SK-MEL-5 (cell line): ENCODE data around the gene TENT4B. TPM values are rescaled to one million over a fixed set of nuclear protein-coding genes. Genes with fewer than 3 reads are reported as not detected.

Experiments
- DNase-seq: peaks from one replicate; pipeline ENCODE4 v3.0.0-alpha.2; 2016; ENCODE audit warnings: low read depth, low spot score
- in situ Hi-C: cut with HindIII; loops from 2 replicates; pipeline ENCODE4 v1.10.0; 2016; ENCODE audit warnings: low sequenced_read_pairs, high pct_unique_total_duplicates, low pct_unique_long_range_greater_than_20kb
- total RNA-seq: library from RNA; depleted of rRNA; stranded (reverse); fragments of >200 nt; shearing (Covaris generic); gene quantifications from 2 replicates; pipeline ENCODE4 v1.2.3, GENCODE V29; 2014

TENT4B gene
- total RNA-seq, 1 experiment from 2014 or later, result 6.0 TPM

DNA sequence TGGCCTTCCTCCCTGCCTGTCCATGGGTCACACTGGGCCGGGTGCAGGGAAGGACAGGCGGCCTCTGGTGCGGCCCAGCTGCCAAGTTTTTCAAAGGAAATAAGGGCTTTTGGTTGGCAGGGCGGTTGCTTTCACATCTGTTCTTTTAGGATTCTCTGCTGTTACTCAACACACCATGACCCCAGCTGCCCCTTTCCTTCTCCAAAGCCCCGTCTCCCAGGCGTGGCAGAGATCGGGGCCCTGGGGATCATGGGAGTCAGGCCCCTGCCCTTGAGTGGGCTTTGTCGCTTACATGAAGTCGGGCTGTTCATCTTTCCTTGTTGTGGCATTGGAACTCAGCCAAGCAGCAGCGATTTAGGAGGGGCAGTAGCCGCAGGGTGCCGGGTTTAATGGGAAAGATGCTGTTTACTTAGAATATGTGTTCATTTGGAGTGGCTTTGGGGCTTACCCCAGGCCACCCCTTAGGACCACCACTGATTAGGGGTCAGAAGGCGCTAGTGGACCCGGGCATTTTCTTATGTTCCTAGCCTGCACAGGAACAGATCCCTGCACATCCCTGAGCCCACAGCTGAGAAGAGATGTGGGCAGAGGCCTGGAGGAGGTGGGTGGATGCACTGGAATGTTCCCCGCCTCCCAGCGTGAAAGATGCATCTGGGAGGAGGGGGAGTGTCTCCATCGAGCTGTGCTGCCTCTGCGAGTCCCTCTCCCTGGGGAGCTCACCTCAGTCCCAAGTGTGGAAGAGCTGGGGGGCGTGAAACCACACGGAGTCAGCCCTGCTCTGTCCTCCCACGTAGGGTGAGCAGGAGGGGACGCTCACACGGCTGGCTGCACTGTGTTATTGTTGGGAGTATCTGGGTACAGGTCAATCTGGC is 106.5 kb downstream of the TENT4B start:
- in situ Hi-C loops, result no loop called here
- no peak for DNase-seq

DNA sequence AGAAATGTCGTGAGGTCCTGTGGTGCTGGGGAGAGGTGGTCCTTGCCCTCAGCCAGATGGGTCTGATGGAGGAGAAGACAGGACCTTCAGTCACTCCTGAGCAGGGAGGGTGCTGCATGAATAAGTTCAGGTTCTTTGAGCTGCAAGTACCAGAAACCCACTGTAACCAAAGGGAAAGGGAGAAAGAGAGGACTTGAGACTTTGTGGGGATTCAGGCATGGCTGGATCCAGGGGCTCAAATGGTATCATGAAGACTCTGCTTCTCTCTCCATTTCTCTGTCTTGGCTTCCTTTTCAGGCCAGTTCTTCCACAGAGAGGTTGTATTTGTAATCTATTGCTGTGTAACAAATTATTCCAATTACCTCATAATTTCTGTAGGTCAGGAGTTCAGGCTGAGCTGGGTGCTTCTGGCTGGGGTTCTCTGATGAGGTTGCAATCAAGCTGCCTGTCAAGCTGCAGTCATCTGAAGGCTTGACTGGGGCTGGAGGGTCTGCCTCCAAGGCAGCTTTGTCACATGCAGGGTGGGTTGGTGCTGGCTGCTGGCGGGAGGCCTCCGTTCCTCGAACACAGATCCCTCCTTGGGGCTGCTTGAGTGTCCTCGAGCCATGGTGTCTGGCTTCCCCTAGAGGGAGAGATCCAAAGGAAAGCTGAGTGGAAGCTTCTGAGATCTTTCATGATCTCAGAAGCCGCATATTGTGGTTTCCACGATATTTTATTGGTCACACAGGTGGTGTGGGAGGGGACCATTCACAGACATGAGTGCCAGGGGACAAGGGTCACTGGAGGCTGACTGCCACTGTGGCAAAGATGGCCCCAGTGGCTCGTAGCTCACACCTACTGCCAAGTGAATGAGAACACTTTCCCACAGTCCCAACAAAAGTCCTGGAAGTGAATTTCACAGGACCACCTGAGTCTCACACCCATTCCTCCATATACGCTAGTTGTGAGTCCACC is 107.4 kb downstream of the TENT4B start:
- DNase-seq, result no peak
- in situ Hi-C loops, result no loop called here

DNA sequence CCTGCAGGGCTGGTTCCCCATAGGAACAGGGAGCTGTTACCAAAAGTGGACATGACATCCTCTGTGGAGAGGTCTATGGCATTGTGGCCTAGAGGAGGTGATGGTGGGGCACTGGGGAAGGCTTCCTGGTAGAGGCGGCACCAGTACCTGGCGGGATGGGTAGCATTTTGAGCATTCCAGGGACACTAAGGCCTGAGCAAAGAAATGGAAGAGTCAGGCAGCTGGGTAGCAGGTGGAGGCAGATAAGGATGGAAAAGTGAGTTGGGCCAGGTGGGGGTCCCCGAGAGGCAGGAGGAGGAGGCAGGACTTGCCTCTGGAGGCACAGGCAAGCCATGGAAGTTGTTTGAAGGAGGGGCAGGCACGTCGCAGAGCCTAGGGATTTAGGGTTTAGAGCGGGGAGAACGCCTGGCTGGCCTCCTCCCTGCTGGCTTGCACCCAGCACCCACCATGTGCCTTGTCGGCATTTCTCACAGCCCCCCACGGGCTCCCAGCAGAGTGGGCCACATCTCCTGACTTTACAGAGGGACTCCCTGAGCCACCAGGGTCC is 108.1 kb downstream of the TENT4B start:
- in situ Hi-C loops, result no loop called here
- no peak for DNase-seq

DNA sequence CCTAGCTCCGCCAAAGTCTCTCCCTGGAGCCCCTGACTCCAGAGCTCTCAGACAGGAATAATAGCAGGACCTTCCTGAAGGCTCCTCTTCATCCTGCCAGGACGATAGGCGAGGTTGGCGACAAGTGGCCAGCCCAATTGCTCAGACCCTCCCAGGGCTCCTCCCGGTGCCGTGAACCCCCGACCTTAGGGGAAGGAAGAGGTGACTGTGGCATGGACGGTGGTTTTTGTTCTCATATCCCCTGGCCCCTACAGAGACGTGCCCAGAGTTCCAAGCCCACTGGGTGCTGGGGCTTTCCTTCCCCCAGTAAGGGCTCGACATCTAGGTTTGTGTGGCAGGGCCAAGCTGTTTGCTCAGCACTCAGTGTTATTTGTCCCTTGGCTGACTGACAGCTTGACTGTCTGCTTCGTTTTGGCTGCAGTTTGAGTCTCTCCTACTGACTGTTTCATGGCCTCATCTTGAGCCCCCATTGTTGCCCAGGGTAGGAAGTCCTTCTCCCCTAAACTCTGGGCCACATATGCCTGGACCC is 108.7 kb downstream of the TENT4B start:
- no peak for DNase-seq
- in situ Hi-C loops, result no loop called here

DNA sequence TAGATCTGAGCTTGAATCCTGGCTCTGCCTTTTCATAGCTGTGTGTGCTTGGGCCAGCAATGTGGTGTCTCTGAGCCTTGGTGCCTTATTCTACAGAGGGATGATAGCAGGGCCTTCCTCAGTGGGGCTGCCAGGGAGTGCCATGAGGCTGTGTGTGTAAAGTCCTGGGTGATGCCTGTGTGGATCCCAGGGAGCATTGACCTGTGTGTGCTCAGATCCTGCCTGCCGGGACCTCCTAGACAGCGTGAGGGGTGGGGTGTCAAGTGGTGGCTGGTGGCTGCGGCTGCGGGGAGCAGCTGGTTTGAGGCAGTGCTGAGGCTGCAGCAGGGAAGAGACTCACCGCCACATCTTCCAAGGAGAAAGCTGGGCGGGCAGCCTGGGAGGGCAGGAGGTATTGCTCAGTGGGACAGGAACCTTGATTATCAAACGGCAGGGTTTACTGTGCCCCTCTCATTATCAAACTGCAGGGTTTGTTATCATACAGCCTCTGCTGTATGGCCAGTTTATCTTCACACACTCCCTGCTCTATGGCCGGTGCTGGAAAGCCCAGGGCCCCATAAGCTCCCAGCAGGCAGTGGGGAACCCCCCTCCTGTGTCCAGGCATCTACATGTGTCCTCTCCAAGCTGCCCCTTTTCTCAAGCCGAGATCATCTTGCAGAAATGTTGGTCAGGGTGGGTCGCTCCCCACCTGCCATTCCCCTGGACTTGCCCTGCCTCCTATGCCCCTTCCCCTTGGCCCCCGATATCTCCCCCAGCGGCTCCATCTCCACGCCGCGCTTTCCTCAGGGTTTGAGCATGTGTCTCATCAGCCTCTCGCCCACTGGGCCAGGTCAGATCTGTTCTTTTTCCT is 110.2 kb downstream of the TENT4B start:
- no peak for DNase-seq
- in situ Hi-C loops, result no loop called here

DNA sequence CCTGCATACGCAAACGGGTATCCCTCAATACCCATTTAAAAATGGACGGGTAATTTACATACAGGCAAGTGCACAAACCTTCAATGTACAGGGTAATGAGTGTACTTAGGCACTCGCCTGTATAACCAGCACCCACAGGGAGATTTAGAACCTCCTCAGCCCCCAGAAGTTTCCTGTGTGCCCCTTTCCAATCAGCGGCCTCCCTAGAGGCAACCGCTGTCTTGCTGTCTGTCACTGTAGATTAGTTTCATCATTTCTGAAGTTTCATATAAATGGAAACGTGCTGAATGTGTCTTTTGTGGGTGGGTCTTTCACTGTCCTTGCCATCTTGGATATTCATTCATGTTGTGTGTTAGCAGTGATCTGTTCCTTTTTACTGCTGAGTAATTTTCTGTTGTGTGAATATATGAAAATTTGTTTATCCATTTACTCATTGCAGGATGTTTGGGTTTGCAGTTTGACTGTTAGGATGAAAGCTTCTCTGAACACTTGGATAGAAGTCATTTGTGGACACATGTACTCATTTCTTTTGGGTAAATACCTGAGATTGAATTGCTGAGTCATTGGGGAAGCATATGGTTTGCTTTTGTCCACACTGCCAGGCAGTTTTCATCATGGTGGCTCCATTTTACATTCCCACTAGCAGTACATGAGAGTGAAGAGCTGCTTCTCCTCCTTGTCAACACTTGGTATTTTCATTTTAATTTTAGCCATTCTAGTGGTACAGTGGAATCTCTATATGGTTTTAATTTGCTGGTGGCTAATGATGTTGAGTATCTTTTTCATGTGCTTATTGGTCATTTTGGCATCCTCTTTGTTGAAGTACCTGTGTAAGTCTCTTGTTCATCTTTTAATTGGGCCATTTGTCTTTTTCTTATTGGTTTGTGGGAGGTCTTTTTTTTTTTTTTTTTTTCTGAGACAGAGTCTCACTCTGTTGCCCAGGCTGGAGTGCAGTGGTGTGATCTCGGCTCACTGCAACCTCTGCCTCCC is 111.1 kb downstream of the TENT4B start:
- in situ Hi-C loops, result no loop called here

DNA sequence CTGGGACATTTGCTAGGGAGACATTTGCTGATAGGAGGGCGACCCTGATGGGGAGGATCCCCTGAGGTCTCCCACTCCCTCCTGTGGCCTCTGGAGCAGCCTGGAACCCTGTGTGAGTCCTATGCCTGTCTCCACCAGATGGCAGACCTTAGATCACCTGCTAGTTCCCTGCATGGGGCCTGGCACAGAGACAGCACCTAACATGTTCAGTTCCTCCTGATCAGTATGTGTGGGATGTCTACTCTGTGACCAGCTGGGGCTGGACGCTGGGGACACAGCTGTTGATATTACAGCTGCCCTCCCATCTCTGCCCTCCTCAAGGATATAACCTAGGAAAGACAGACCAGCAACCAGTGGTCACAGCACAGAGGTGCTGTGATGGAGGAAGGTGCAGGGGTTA is 112.2 kb downstream of the TENT4B start:
- peak; percentile 25 for DNase-seq
- in situ Hi-C loops, result no loop called here

More for the DNA sequence above, 111.1 kb downstream of the TENT4B start:
- DNase-seq, result no peak

DNA sequence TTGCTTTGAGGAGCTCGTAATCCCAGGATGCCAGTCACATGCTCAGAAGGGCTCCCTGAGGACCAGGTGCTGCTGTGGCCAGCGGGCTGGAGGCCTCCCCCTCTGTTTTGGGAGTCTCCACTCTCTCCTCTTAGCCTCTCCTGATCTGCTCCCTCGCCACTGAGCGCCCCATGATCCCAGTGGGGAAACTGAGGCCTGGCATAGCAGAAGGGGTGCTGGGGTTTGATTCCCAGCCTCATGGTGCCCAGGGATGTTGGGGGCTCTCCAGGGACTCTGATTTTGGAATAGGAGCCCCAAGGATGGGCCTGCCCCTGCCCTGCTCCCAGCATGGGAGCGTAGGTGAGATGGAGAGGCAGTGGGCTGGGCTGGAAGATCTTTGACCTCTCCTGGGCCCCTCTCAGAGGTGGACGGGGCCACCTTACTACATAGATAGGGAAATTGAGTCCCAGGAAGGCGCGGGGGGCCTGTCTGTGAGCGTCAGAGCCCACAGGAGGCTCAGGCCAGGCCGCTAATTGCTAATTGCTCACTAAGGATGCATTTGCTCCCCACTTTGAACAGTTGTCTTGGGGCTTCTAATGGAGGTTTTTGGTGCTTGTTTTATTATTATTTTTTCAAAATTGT is 112.7 kb downstream of the TENT4B start:
- DNase-seq, result no peak
- in situ Hi-C loops, result no loop called here

DNA sequence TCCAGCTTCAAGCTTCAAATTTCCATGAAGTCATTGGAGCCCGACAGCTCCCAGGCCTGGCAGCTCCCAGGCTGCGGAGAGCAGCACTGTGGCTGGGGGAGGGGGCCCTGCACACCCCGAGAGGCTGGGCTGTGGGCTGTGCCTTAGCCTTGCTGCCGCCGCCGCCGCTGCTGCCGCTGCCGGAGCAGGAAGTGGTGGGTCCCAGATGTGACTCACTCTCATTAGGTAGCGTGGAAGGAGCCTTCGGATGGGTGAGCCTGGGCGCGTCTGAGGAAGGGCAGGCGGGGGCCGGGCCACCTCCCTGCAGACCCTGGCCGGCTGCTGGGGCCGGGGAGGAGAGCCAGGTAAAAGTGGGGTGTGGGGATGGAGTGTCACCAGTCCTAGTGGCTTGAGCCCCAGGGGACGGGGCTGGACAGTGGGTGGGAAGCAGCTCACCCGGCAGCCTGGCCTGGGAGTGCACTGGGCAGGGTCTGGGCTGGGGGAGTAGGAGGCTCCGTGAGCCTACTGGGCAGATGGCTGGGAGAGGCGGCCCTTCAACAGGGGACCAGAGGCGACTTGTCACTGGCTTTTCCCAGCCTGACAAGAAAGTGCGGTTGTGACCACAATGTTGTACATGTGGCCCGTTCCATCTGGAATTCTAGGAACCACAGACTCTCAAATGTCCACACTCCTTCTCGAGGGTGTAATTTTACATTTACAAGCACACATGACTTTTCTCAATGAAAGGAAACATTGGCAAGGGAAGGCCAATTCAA is 113.4 kb downstream of the TENT4B start, which contains the start of gene ADCY7:
Gene ADCY7, plus strand, starts transcription at position 215 of the 755 bp plus-strand sequence. CDS start 21,629 bp downstream, outside the sequence.
- DNase-seq, result peak; percentile 25
- in situ Hi-C loops, result no loop called here

DNA sequence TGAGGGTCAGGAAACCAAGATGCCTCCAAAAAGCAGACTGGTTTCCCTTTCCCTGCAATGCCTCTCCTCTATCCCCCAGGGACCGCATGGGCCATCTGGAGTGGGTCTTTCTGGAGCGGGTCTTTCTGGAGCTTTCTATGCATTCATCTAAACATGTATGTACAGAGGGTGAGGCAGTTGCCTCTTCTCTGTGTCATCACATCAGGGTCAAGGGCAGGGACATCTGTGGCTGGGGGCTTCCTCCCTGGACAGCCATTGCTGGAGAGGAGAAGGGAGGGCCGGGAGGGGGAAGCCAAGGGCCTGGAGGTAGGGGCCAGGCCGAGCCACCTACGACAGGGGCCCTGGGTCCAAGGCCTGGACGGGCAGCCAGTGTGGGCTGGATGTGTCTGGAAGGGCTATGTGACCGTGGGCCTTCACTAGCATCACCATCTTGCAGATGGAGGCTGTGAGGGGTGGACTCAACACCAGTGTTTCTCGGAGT is 114.1 kb downstream of the TENT4B start:
- in situ Hi-C loops, result no loop called here
- DNase-seq, result no peak

DNA sequence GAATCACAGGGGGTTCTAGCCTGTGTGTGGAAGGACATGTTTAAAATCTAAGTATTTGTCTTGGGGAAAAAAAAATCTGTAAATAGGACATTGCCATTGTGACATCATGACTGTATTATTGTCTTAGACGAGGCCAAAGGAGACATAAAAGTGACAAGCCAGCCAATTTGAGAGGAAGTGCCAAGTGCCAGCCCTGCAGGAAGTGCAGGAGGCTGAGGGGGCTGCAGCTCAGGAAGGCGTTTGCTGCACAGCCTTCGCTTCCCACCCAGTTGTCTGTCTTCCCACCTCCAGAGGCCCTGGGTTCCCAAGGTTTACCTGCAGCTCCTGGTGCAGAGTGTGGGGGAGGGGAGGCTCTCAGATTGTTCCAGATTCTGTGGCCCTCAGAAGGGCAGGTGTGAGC is 114.5 kb downstream of the TENT4B start:
- DNase-seq, result no peak
- in situ Hi-C loops, result no loop called here

DNA sequence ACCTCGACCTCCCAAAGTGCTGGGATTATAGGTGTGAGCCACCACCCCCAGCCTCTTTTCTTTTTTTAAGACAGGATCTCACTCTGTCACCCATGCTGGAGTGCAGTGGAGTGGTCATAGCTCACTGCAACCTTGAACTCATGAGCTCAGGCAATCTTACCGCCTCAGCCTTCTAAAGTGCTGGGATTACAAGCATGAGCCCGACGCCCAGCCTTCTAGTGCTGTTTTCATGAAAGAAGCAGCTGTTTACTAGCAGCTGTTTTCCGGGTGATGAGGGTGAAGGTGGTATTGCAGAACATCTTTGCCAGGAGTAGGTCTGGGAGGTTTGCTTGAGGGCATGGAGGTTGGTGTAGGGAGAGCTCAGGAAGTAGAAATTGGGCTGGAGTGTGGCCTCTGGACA is 115.2 kb downstream of the TENT4B start:
- DNase-seq, result no peak
- in situ Hi-C loops, result no loop called here

DNA sequence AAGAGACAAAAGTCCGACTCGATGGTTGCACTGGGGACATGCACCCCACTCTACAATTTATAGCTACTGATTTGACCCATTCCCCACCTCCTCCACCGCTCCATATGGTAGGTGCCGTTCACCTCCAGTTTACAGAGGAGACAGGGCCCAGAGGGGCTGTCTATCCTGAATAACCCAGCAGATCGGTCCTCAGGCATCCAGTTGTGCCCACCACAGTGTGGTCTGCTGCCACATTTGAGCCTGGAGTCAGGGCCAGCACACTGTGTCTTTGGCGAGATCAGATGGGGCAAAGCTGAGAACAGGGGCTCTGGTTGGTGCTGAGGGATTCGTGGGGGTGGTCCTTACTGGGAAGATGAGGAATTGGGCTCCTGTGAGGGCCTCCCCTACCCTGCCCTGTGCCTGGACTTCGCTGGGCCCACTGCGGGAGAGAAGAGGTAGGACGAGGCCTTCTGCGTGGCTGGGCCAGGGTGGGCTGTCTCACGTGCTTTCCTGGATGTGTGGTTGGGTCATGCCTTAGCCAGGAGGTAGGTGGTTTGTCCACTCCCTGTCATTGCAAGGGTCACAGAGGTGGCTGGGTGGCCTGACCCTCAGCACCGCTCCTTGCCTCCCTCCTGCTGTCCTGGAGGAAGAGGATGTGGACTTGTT is 116.1 kb downstream of the TENT4B start:
- no peak for DNase-seq
- in situ Hi-C loops, result no loop called here

DNA sequence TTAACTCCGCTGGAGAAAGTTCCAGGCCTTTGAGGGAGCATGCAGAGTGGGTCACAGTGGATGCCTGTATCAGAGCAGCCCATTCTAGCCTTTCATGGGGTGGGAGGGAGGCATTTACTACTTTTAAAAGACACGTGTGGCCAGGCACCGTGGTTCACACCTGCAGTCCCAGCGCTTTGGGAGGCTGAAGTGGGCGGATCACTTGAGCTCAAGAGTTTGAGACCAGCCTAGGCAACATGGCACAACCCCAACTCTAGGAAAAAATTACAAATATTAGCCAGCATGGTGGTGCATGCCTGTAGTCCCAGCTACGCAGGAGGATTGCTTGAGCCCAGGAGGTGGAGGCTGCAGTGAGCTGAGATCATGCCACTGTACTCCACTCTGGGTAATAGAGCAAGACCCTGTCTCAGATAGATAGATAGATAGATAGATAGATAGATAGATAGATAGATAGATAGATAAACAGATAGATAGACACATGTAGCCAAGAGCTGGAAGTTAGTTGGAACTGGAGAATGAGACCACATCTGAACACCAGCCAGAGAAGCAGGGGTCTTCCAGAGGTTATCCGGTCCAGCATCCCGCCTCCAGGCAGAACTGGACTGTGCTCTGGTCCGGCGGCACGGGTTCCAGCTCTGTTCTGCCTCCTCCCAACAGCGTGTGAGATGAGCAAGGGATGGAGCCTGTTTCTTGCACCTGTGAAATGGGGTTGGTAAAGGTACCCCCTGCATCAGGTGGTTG is 116.8 kb downstream of the TENT4B start:
- DNase-seq, result no peak
- in situ Hi-C loops, result no loop called here
